GM21576 (cell line): ENCODE data around the gene ARHGAP21.
A peak's percentile ranks its signal among the peaks of the same experiment; 100 is the strongest.
"Not testable (repeated sequence)": the region's sequence is repeated elsewhere in the genome, so short reads cannot be mapped to it uniquely, and the experiment has no call there.

Source experiments
- ATAC-seq: cut with Tn5 transposase; IDR thresholded peaks from one replicate; pipeline ENCODE4 v1.9.1; 2021; ENCODE audit warnings: mild to moderate bottlenecking, moderate library complexity; ENCODE audit not compliant: unreplicated experiment

ARHGAP21 gene

DNA sequence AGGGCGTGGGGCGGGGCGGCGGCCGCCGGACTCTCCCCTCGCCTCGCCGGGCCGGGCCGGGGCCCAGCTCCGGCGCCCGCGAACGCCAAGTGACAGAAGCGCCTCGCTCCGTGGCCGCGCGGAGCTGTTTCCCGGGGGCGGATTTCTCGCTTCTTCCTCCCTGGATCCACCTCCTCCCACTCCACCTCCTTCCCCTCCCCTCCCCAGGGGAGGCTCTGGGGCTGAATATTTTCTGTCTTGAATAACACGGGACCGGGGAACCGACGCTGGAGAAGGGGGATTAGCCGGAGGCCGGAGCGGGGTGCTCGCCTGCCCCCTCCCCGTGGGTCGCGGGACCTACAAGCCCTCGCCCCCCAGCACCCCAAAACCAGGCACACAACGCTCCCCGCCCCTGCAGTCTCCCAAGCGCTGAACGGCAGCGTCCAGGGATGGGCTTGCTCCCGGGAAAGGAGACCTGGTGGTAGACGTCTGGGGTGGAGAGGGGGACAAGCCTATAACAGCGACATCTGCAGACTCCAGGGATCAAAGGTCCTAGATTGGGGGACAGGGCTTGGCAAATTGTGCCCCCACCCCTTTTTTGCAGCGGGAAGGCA is at the start of gene ARHGAP21:
ARHGAP21 (minus strand) TSS at position 100 of the 593 bp plus-strand sequence. CDS start 1,988 bp downstream, outside the sequence.
- peak; percentile 1 for ATAC-seq

DNA sequence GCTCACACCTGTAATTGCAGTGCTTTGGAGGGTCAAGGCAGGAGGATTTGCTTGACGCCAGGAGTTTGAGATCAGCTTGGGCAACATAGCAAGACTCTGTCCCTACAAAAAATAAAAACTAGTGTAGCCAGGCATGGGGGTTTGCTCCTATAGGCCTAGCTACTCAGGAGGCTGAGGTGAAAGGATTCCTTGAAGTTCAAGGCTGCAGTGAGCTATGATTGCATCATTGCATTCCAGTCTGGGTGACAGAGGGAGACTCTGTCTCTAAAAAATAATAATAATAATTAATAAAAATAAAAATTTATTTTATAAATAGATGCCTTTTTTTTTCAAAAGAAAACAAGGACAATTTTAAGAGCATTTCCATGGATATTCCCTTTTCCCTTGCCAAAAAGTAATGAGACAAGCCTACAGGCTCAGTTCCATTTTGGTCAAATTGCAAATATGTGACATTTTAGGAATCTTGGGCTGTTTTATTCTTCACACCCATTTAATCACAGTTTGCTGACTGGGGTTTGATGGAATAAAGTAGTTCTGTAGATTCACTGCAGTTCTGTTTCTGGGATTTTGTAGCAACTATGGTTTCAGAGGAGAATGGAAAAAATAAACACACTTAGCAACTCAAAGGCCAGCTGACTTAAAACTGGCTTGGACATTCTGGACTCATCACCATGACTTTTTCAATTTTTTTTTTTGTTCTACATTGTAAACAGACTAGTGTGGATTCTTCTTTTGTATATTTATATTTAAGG is 48.4 kb upstream of the ARHGAP21 start:
- ATAC-seq = no peak

DNA sequence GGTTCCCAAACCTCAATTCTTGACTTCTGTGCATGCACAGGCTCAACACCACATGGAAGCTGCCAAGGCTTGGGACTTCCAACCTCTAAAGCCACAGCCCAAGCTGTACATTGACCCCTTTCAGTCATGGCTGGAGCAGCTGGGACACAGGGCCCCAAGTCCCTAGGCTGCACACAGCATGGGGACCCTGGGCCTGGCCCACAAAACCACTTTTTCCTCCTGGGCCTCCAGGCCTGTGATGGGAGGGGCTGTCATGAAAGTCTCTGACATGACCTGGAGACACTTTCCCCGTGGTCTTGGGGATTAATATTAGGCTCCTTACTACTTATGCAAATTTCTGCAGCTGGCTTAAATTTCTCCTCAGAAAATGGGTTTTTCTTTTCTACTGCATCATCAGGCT is 41.3 kb upstream of the ARHGAP21 start:
- ATAC-seq = not testable (repeated sequence)

DNA sequence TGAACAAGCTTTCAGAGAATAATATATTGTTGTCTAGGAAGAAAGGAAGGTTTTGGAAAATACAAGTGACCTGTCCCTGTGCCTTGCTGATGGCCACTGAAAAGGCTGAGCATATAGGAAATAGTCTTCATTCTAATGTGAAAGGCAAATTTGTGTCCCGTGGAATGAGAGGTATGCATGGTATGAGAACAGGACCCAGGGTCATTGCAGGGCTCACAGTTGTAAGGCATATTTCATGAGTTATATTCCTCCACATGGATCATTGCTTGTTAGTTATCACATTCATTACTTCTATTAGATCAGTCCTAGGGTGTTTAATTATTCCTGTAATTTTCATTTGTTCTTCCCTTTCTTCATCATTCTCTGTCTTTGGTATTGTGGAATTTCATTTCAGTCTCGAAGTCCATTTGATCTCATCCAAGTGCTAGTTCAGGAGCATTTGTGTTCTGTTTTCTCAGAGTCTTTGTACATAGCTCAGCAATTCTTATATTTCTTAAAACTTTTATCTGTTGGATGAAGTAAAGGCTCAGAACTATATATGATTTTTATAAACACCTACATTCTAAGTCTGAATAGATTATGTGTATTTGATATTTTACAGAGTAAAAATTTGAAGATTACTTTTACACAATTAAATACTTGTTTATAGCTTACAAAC is 39.4 kb upstream of the ARHGAP21 start:
- ATAC-seq = no peak

DNA sequence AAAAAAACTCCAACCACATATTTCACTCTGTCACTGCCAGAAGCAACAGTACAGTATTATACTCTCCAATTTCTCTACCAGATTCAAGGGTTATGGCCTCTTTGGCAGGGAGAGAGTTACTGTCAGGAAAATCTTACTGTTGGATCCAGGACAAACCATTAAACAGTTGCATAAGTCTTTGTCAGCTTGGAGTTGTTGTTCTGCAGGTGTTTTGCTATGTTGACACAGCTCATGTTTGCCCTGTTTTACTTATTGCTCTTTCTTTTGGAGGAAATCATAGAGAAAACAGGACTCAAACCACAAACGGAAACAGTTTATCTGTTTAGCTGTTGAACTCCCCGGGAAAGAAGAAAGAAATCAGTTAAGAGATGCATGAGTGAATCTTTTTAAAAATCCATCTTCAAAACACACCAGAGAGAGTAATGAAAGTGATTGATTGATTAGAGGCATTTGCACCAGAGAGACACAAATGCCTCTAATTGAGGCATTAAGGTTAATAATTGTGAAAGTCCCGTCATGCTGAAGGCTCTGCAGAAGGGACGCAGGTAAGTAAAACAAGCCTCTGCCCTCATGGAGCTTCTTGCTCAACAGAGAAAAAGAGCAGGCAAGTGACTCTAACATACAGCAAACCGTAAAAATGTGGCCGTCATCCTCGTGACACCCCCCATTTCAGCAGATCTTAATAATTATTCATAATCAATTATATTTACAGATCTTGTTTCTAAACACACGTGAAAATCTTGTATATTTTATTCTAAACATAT is 38.7 kb upstream of the ARHGAP21 start:
- no peak for ATAC-seq

DNA sequence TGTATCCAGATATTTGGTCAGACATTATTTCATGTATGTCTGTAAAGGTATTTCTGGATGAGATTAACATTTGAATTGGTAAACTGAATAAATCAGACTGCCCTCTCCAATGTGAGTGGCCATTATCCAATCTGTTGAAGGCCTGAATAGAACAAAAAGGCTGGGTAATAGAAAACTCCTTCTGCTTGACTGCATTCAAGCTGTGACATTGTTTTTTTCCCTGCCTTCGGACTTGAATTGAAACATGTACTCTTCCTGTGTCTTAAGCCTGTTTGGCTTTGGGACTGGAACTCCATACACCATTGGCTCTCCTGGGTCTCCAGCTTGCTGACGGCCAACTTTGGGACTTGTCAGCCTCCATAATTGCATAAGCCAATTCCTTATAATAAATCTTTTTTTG is 36.0 kb upstream of the ARHGAP21 start:
- ATAC-seq = no peak

DNA sequence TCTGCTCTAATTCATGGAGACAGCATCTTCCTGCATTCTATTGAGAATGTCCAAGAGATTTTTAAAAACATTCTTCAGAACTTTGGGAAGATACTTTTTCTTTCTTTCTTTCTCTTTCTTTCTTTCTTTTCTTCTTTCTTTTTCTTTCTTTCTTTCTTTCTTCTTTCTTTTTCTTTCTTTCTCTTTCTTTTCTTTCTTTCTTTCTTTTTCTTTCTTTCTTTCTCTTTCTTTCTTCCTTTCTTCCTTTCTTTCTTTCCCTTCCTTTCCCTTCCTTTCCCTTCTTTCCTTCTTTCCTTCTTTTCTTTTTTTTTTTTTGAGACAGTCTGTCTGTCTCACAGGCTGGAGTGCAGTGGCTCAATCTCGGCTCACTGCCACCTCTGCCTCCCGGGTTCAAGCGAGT is 34.6 kb upstream of the ARHGAP21 start:
- ATAC-seq = not testable (repeated sequence)

DNA sequence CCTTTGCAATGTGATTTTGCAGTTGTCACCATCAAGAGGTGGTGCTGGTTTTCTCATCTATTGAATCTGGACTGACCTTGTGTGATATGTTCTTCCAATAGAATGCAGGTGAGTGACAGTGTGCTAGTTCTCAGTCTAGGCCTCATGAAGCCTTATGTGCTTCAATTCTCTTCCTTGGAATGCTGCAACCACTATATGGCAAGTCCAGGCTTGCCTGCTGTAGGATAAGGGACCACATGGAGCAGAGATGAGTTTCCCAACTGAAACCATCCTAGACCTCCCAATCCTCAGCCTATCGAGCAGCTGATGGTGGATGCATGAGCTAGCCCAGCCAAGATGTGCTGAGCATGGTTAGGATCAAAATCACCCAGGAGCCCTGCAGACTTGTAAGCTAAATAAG is 32.6 kb upstream of the ARHGAP21 start:
- no peak for ATAC-seq

DNA sequence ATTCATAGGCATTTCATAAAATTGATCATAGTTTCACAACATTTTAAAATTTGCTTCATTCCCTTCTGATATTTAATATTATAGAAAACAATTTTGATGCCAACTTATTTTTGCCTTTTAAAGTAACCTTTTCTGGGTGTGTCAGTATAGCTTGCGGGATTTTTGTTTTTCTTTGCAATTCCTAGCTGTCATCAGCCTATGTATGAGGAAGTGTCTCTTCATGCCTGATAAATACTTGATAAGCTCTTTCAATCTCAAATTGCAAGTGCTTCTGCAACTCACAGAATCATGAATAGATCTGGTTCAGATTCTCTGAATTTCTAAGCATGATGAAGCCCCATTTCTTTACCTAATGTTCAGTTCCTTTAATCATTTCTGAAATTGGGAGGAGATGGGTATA is 28.0 kb upstream of the ARHGAP21 start:
- no peak for ATAC-seq

DNA sequence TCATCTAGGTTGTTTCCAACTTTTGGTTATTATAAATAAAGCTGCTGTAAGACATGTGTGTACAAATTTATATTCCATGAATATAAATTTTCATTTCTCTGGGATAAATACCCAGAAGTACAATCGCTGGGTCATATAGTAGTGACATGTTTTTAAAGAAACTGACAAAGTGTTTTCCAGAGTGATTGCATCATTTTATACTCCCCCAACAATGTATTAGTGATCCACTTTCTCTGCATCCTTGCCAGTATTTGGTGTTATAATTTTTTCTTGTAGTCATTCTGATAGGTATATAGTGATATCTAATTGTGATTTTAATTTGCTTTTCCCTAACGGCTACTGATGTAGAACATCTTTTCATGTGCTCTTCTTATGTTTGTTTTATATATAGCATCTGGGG is 27.0 kb upstream of the ARHGAP21 start:
- ATAC-seq = no peak

DNA sequence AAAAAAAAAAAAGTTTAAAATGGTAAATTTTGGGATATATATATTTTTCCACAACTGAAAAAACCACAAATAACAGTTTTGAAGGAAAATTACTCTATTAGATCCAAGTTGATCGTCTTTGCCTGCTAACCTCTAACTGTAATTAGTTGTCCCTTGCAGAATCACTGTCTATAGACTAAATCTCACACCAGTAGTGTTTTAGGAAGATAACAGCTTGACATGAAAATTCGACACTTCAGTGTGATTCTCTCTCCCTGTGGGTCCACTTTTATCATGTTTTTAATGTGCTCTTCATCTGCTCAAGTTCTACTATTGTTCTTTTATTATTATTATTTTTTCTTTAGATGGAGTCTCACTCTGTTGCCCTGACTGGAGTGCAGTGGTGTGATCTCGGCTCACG is 24.5 kb upstream of the ARHGAP21 start:
- no peak for ATAC-seq

DNA sequence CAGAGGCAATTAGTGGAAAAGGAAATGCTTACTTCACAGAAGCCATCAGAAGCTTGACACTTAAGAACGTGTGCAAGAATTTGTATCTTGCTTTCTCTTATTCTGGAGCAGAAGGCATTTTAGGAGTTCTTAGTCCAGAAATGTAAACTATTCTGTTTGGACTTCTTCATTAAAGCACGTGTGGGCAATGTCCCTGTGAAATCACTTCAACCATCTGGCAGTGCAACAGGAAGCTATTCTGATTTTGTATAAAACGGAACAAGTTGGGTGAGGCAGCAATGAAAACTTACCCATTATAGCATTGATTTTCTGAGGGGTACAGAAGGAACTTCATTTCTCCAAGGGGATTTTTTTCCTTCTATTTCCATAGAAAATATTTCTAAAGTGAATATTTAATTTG is 21.3 kb upstream of the ARHGAP21 start:
- no peak for ATAC-seq

DNA sequence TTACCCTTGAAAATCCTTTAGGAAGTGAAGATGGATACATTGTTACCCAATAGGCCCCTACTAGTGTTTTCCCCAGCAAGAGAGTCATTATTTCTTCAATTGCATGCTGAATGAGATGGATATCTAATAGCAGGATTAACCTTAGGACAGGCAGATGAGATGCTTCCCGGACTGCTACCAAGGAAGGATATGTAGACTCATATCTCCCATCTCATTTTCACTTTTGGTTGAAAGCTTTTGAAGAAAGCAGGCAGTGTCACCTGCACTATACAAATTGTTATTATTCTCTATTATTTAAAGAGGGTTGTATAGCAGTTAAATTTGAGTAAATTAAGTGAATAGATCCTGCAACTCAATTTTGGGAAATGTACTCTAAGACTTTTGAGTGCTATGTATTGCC is 17.0 kb upstream of the ARHGAP21 start:
- no peak for ATAC-seq

DNA sequence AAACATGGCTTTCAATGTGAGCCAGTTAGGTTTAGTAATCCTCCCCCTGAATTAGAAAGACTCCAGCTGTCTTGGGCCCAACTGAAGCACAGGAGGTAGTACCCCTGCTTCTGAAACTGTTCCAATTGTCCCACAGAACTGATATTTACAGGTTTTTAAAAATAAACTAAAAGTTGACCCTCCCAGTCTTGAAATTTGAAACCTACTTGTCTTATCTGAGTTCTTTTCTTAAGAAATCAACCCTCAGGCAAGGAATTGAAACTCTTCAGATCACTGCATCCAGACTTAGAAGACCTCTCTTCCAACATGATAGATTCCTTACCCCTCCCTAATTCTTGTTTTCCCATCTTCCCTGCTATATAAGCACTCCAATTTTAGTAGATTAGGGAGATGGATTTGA is 13.3 kb upstream of the ARHGAP21 start:
- no peak for ATAC-seq

DNA sequence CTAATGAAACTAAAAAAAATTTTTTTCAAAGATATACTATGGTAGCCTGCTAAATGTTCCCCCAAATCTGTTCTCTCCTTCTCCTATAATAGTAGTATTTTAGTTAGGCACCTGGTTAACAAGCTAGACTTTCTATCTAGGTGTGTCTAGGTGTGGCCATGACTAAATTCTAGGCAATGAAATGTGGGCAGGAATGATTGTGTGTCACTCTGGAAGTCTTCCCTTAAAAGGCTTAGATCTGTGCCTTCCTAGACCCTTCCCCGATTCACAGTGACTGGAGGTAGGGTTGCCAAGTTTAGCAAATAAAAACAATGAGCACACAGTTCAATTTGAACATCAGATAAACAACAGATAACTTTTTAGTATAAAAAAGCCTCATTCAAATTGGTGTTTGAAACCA is 8.3 kb upstream of the ARHGAP21 start:
- ATAC-seq = no peak

DNA sequence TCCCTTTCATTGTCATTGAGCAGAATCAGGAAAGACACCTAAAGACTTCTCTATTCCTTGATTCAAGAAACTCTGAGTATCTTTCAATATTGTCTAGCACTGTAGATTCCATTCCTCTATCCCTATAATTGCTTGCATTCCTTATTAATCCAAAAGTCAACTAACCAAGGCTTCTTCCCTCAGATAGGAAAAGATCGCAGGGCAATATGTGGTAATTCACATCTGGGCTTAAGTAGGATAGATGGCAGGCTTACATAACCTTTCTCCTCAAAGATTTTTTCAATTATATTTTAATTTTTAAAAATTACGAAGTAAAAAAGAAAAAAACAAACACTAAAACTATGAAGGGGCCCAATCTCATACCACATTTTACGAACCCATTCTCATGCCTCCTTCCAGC is 7.1 kb upstream of the ARHGAP21 start:
- no peak for ATAC-seq

DNA sequence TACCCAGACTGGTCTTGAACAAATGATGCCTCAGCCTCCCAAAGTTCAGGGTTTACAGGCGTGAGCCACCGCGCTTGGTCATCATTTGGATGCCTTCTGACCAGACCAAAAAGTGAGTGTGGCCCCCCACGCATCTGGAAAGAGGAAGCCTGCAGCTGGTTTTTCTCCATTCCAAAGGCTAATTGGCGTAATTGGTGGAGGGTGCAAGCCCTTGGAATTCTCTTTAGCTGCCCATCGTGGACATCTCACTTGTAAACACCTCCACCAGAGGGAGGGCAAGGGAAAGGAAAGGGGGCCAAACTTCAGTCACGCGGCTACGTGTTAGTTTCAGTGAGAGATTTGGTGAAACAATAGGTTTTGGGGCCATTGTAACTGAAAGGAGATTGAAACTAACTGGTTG is 4.1 kb upstream of the ARHGAP21 start:
- no peak for ATAC-seq

DNA sequence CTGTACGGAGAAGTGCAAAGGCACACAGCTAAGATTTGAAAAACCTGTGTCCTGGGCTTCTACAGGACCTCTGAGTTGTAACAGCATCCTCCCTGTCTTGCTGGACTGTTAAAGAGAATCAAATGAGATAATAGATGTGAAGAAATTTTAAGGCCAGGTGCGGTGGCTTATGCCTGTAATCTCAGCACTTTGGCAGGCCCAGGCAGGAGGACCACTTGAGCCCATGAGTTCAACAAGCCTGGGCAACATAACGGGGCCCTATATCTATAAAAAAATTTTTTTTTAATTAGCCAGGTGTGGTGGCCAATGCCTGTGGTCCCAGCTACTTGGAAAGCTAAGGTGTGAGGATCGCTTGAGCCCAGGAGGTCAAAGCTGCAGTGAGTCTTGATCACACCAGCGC is 2.9 kb upstream of the ARHGAP21 start:
- no peak for ATAC-seq

DNA sequence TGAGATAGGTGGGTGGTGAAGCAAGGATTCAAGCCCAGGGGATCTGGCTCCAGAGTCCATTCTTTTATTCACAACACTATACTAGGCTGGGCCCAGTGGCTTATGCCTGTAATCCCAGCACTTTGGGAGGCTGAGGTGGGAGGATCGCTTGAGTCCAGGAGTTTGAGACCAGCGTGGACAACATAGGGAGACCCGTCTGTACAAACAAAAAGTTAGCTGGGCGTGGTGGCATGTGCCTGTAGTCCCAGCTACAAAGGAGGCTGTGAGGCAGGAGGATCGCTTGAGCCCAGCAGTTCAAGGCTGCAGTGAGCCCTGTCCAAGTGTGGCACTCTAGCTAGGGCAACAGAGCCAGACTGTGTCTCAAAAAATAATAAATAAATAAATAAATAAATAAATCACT is 2.3 kb upstream of the ARHGAP21 start:
- ATAC-seq = not testable (repeated sequence)

DNA sequence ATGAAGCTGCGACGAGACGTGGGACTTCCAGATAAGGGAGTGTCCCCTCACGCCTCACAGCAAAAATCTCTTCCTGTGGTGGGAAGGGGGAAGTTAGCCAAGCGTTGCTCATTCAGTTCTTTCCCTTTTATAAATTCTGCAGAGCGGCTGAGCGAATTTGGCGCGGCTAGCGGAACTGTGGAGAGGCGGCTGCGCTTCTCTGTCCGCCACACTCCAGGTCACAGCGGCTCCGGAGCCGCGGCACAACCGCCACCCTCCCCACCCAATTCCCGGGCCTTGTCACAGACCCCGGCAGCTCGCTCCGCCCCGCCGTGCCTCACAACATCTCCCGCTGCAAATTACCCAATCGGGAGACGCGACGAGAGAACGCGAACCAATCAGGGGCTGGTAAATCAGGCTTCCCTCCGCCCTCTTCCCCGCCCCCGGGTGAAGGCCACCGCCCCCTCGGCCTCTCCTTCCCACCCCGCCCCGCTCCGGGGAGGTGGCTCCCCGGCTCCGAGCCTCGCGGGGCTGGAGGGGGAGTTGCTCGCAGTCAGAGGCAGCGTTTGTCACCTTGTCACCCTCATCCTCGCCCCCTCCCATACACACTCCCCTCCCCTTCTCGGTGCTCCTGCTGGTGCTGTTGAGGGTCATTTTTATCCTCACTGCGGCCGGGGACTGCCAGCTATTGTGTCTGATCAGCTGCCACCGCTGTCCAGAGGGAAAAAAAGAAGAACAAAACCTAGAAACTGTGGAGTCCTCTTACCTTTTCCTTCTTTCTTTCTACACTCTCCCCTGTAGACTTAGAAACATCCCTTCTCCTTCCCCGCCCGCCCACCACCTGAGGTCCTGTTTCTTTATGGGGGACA is 918 bp upstream of the ARHGAP21 start:
- peak; percentile 85 for ATAC-seq

DNA sequence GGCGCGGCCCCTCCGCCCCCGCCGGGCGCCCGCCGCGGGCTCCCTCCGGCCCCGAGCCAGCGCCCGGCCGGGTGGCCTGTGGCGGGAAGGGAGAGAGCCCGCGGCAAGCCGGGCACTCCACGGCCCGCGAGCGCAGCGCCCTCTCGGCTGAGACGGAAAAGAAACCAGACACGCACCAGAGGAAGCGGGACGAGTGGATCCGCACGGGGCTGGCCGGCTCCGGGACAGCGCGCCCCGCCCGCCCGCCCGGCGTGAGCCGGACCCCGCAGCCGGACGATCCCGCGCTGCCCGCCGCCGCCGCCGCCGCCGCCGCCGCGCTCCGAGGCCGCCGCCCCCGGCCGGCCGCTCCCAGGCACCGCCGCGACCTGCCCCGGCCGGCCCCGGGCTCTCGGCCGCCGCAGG is 300 bp downstream of the ARHGAP21 start:
- ATAC-seq = peak; percentile 18
